ENCODE measurements around the gene CA12. TPM values are rescaled to one million over a fixed set of nuclear protein-coding genes. Genes with fewer than 3 reads are reported as not detected.

CA12 gene
- total RNA-seq, 1 experiment from 2014 or later: 2.8 TPM

DNA sequence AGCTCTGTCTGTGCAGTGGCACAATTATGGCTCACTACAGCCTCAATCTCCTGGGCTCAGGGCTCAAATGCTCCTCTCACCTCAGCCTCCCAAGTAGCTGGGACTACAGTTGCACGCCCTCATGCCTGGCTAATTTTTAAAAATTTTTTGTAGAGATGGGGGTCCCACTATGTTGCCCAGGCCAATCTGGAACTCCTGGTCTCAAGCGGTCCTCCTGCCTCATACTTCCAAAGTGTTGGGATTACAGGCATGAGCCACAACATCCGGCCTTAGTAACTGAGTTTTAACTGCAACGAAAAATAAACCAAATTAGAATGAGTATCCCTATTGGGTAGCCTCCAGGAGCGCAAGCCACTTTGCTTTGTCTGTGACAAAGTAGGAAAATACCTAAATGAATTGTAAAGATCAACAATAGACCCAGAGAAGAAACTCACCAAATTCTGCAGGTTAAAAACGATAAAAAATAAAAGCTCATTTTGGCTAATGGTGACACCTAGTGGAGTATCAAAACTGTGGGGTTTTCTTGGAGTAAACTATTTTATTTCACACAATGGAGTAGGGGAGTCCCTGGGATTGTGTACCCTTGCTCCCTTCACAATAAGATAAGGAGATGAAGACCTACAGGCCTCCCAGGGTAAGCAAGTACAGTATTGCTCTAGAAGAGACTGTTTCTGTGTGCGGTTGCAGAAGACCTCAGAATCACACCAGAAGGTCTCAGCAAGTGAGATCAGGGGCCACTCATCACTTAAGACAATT, 21.0 kb upstream of the CA12 start:
- Mint-ChIP-seq H3K9me3 (no peaks in the 10 kb centered on the region), H3K4me1 (peaks cover 9% of the 10 kb centered on the region), H3K27ac (no peak overlapping the region), H3K36me3 (no peaks in the 10 kb centered on the region), H3K27me3 (ENCODE audit: low read depth) (peaks cover 35% of the 10 kb centered on the region), H3K4me3 (no peak overlapping the region)
- POLR2A ChIA-PET: no interaction called here
- TF ChIP-seq, protein P1, sequence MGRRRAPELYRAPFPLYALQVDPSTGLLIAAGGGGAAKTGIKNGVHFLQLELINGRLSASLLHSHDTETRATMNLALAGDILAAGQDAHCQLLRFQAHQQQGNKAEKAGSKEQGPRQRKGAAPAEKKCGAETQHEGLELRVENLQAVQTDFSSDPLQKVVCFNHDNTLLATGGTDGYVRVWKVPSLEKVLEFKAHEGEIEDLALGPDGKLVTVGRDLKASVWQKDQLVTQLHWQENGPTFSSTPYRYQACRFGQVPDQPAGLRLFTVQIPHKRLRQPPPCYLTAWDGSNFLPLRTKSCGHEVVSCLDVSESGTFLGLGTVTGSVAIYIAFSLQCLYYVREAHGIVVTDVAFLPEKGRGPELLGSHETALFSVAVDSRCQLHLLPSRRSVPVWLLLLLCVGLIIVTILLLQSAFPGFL (CRISPR knock-in tag; IDR thresholded peaks at IDR 0.05; ENCODE audit: borderline replicate concordance): no peak
- TF ChIP-seq, protein P2, sequence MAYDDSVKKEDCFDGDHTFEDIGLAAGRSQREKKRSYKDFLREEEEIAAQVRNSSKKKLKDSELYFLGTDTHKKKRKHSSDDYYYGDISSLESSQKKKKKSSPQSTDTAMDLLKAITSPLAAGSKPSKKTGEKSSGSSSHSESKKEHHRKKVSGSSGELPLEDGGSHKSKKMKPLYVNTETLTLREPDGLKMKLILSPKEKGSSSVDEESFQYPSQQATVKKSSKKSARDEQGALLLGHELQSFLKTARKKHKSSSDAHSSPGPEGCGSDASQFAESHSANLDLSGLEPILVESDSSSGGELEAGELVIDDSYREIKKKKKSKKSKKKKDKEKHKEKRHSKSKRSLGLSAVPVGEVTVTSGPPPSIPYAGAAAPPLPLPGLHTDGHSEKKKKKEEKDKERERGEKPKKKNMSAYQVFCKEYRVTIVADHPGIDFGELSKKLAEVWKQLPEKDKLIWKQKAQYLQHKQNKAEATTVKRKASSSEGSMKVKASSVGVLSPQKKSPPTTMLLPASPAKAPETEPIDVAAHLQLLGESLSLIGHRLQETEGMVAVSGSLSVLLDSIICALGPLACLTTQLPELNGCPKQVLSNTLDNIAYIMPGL (CRISPR knock-in tag; IDR thresholded peaks at IDR 0.05): no peak
- TF ChIP-seq ATF1 (CRISPR knock-in tag; IDR thresholded peaks at IDR 0.05): no peak
- no peak for TF ChIP-seq RORB (CRISPR knock-in tag; IDR thresholded peaks at IDR 0.05)
- peak; percentile 71 for TF ChIP-seq ZNF121 (CRISPR knock-in tag; IDR thresholded peaks at IDR 0.05)
- TF ChIP-seq, protein P3, sequence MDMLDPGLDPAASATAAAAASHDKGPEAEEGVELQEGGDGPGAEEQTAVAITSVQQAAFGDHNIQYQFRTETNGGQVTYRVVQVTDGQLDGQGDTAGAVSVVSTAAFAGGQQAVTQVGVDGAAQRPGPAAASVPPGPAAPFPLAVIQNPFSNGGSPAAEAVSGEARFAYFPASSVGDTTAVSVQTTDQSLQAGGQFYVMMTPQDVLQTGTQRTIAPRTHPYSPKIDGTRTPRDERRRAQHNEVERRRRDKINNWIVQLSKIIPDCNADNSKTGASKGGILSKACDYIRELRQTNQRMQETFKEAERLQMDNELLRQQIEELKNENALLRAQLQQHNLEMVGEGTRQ (CRISPR knock-in tag; IDR thresholded peaks at IDR 0.05): no peak
- TF ChIP-seq KAT7 (CRISPR knock-in tag; IDR thresholded peaks at IDR 0.05; ENCODE audit: borderline replicate concordance): no peak
- TF ChIP-seq, protein P4, sequence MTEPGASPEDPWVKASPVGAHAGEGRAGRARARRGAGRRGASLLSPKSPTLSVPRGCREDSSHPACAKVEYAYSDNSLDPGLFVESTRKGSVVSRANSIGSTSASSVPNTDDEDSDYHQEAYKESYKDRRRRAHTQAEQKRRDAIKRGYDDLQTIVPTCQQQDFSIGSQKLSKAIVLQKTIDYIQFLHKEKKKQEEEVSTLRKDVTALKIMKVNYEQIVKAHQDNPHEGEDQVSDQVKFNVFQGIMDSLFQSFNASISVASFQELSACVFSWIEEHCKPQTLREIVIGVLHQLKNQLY (CRISPR knock-in tag; IDR thresholded peaks at IDR 0.05): no peak
- TF ChIP-seq, protein P5, sequence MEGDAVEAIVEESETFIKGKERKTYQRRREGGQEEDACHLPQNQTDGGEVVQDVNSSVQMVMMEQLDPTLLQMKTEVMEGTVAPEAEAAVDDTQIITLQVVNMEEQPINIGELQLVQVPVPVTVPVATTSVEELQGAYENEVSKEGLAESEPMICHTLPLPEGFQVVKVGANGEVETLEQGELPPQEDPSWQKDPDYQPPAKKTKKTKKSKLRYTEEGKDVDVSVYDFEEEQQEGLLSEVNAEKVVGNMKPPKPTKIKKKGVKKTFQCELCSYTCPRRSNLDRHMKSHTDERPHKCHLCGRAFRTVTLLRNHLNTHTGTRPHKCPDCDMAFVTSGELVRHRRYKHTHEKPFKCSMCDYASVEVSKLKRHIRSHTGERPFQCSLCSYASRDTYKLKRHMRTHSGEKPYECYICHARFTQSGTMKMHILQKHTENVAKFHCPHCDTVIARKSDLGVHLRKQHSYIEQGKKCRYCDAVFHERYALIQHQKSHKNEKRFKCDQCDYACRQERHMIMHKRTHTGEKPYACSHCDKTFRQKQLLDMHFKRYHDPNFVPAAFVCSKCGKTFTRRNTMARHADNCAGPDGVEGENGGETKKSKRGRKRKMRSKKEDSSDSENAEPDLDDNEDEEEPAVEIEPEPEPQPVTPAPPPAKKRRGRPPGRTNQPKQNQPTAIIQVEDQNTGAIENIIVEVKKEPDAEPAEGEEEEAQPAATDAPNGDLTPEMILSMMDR (IDR thresholded peaks at IDR 0.05): peak; percentile 41; the same call in 1 of the 2 replicates
- no peak for TF ChIP-seq ELF4 (CRISPR knock-in tag; IDR thresholded peaks at IDR 0.05; ENCODE audit: low read depth)
- TF ChIP-seq, protein P6, sequence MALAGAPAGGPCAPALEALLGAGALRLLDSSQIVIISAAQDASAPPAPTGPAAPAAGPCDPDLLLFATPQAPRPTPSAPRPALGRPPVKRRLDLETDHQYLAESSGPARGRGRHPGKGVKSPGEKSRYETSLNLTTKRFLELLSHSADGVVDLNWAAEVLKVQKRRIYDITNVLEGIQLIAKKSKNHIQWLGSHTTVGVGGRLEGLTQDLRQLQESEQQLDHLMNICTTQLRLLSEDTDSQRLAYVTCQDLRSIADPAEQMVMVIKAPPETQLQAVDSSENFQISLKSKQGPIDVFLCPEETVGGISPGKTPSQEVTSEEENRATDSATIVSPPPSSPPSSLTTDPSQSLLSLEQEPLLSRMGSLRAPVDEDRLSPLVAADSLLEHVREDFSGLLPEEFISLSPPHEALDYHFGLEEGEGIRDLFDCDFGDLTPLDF (CRISPR knock-in tag; IDR thresholded peaks at IDR 0.05): no peak
- peak; percentile 83 for ATAC-seq
- no peak for DNase-seq (ENCODE audit: low spot score)
- CTCF ChIA-PET: interaction anchor here (0.6 to 2.1 kb wide), 28 partner anchors 9 to 663 kb away, joined by 3 to 11 read pairs (median 4); partner anchors contain the start of genes CA12 and RPS27L

DNA sequence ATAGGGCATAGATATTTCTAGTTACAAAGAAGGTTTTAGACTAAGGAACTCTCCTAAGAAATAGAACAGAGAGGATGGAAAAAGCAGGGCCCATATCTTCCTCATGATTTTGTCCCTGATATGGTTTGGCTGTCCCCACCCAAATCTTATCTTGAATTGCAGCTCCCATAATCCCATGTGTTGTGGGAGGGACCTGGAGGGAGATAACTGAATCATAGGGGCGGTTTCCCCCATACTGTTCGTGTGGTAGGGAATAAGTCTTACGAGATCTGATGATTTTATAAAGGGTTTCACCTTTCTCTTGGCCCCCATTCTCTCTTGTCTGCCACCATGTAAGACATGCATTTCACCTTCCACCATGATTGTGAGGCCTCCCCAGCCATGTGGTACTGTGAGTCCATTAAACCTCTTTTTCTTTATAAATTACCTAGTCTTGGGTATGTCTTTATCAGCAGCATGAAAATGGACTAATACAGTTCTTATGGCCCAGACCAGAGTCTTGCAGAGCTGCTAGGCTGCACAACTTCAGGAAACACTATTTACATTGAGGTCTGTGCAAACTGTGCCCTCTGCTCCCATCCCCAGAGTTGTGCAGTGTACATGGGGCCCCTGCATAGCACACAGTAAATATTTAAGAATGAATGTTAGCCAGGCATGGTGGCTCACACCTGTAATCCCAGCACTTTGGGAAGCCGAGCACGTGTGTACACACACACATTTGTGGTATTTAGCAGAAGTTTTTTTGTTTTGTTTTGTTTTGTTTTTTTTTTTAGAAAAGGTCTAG, 20.3 kb upstream of the CA12 start:
- POLR2A ChIA-PET: no interaction called here
- no peak for ATAC-seq
- H3K27me3 Mint-ChIP-seq (ENCODE audit: low read depth): peaks cover 43% of the 10 kb centered on the region
- CTCF ChIA-PET: interaction anchor here (0.6 to 2.1 kb wide), 29 partner anchors 10 to 662 kb away, joined by 3 to 11 read pairs (median 4); partner anchors contain the start of genes CA12 and RPS27L
- H3K36me3 Mint-ChIP-seq: no peaks in the 10 kb centered on the region
- H3K27ac Mint-ChIP-seq: no peak overlapping the region
- no peaks in the 10 kb centered on the region for H3K9me3 Mint-ChIP-seq
- no peak overlapping the region for H3K4me3 Mint-ChIP-seq
- DNase-seq (ENCODE audit: low spot score): no peak
- H3K4me1 Mint-ChIP-seq: peaks cover 15% of the 10 kb centered on the region
- TF ChIP-seq, protein P7, sequence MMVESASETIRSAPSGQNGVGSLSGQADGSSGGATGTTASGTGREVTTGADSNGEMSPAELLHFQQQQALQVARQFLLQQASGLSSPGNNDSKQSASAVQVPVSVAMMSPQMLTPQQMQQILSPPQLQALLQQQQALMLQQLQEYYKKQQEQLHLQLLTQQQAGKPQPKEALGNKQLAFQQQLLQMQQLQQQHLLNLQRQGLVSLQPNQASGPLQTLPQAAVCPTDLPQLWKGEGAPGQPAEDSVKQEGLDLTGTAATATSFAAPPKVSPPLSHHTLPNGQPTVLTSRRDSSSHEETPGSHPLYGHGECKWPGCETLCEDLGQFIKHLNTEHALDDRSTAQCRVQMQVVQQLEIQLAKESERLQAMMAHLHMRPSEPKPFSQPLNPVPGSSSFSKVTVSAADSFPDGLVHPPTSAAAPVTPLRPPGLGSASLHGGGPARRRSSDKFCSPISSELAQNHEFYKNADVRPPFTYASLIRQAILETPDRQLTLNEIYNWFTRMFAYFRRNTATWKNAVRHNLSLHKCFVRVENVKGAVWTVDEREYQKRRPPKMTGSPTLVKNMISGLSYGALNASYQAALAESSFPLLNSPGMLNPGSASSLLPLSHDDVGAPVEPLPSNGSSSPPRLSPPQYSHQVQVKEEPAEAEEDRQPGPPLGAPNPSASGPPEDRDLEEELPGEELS (CRISPR knock-in tag; IDR thresholded peaks at IDR 0.05): no peak
- TF ChIP-seq ZNF263 (CRISPR knock-in tag; IDR thresholded peaks at IDR 0.05; ENCODE audit: low read depth): no peak
- no peak for TF ChIP-seq CBFB (CRISPR knock-in tag; IDR thresholded peaks at IDR 0.05; ENCODE audit: low read depth)
- TF ChIP-seq SMAD4 (CRISPR knock-in tag; IDR thresholded peaks at IDR 0.05): no peak
- no peak for TF ChIP-seq TP53 (CRISPR knock-in tag; IDR thresholded peaks at IDR 0.05)
- TF ChIP-seq, protein P8, sequence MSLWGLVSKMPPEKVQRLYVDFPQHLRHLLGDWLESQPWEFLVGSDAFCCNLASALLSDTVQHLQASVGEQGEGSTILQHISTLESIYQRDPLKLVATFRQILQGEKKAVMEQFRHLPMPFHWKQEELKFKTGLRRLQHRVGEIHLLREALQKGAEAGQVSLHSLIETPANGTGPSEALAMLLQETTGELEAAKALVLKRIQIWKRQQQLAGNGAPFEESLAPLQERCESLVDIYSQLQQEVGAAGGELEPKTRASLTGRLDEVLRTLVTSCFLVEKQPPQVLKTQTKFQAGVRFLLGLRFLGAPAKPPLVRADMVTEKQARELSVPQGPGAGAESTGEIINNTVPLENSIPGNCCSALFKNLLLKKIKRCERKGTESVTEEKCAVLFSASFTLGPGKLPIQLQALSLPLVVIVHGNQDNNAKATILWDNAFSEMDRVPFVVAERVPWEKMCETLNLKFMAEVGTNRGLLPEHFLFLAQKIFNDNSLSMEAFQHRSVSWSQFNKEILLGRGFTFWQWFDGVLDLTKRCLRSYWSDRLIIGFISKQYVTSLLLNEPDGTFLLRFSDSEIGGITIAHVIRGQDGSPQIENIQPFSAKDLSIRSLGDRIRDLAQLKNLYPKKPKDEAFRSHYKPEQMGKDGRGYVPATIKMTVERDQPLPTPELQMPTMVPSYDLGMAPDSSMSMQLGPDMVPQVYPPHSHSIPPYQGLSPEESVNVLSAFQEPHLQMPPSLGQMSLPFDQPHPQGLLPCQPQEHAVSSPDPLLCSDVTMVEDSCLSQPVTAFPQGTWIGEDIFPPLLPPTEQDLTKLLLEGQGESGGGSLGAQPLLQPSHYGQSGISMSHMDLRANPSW (CRISPR knock-in tag; conservative IDR thresholded peaks at IDR 0.05; ENCODE audit: low read depth): no peak
- TF ChIP-seq RELA (CRISPR knock-in tag; IDR thresholded peaks at IDR 0.05; ENCODE audit: borderline replicate concordance): no peak
- TF ChIP-seq TCF7 (CRISPR knock-in tag; IDR thresholded peaks at IDR 0.05; ENCODE audit: low read depth): no peak
- no peak for TF ChIP-seq TEAD1 (CRISPR knock-in tag; IDR thresholded peaks at IDR 0.05)
